Activated CD8-positive, alpha-beta T cell treated with anti-CD3 and anti-CD28 coated beads for 36 hours (primary cell): ENCODE data around the gene KCP. TPM values are rescaled to one million over a fixed set of nuclear protein-coding genes. Genes with fewer than 3 reads are reported as not detected.

Experiments used
- ATAC-seq: fragments of 200-7000 bp; cut with Tn5 transposase; one replicate; pipeline ENCODE4 v1.10.0; 2021; ENCODE audit warnings: mild to moderate bottlenecking, moderate library complexity
- CTCF ChIA-PET: fragments of 350-600 bp; sonication (Branson Sonifier 250); formaldehyde crosslinking; loops from one replicate; lab custom pipeline; 2021; ENCODE audit warnings: antibody characterized with exemption; lab: Charles Lee
- POLR2A ChIA-PET: fragments of 350-600 bp; sonication (Branson Sonifier 250); formaldehyde crosslinking; loops from one replicate; lab custom pipeline; 2021; ENCODE audit warnings: antibody characterized with exemption; lab: Charles Lee
- DNase-seq: peaks from one replicate; pipeline ENCODE4 v3.0.0-alpha.2; 2020
- H3K27ac Mint-ChIP-seq: one replicate; pipeline ENCODE4 v1.8.0; 2021; ENCODE audit warnings: mild to moderate bottlenecking, mixed read lengths
- H3K27me3 Mint-ChIP-seq: one replicate; pipeline ENCODE4 v1.8.0; 2021; ENCODE audit warnings: mixed read lengths
- H3K36me3 Mint-ChIP-seq: one replicate; pipeline ENCODE4 v1.8.0; 2021; ENCODE audit warnings: low read depth, mixed read lengths
- H3K4me1 Mint-ChIP-seq: one replicate; pipeline ENCODE4 v1.8.0; 2021; ENCODE audit warnings: low read depth, mixed read lengths
- H3K4me3 Mint-ChIP-seq: one replicate; pipeline ENCODE4 v1.8.0; 2021; ENCODE audit warnings: mild to moderate bottlenecking, moderate library complexity, mixed read lengths
- H3K9me3 Mint-ChIP-seq: one replicate; pipeline ENCODE4 v1.8.0; 2021; ENCODE audit warnings: mixed read lengths
- CTCF ChIP-seq: fragments of 200-600 bp; IDR thresholded peaks from one replicate; pipeline ENCODE4 v1.8.0; 2022; ENCODE audit warnings: antibody characterized with exemption, mild to moderate bottlenecking
- intact Hi-C: fragments of 100-400 bp; cut with micrococcal nuclease; formaldehyde crosslinking; loops from one replicate; pipeline ENCODE4 v1.10.0; 2022
- total RNA-seq, 2 experiments: library from RNA; stranded (reverse); gene quantifications; one replicate each; pipeline ENCODE4 v1.2.3, GENCODE V29; 2021

Gene KCP
- total RNA-seq, 2 experiments from 2014 or later = not detected

GRCh38 chr7:128904381-128905197, 5.9 kb downstream of the KCP start:
- no peaks in the 10 kb centered on the region for H3K36me3 Mint-ChIP-seq
- CTCF ChIA-PET = interaction anchor here (1.3 to 2.9 kb wide), 4 partner anchors 21 to 187 kb away, joined by 3 to 25 read pairs (median 6); no protein-coding TSS in a partner anchor
- no peak overlapping the region for H3K27ac Mint-ChIP-seq
- H3K4me1 Mint-ChIP-seq = no peaks in the 10 kb centered on the region
- TF ChIP-seq CTCF = peak; percentile 71
- peaks cover 24% of the 10 kb centered on the region for H3K27me3 Mint-ChIP-seq
- peak; percentile 91 for ATAC-seq
- H3K4me3 Mint-ChIP-seq = no peak overlapping the region
- peak; percentile 25 for DNase-seq
- POLR2A ChIA-PET = no interaction called here
- H3K9me3 Mint-ChIP-seq = no peaks in the 10 kb centered on the region
- intact Hi-C loops = loop anchor here (5.0 kb wide), 1 partner anchor 188 kb away; no protein-coding TSS in a partner anchor

- ChIA-PET CTCF (interaction anchor here (0.7 to 2.9 kb wide), 5 partner anchors 8 to 230 kb away, joined by 3 to 25 read pairs (median 4); no protein-coding TSS in a partner anchor), POLR2A (no interaction called here)
- peaks cover 18% of the 10 kb centered on the region for H3K27me3 Mint-ChIP-seq
- ATAC-seq (no peak), DNase-seq (no peak)
- no peak overlapping the region for H3K4me3 Mint-ChIP-seq
- no peak overlapping the region for H3K27ac Mint-ChIP-seq
- no peaks in the 10 kb centered on the region for H3K4me1 Mint-ChIP-seq
- intact Hi-C loops = loop anchor here (5.0 kb wide), 1 partner anchor 189 kb away; no protein-coding TSS in a partner anchor
- H3K36me3 Mint-ChIP-seq = no peaks in the 10 kb centered on the region
- H3K9me3 Mint-ChIP-seq = no peaks in the 10 kb centered on the region
- no peak for TF ChIP-seq CTCF
Observed at GRCh38 chr7:128903621-128904361, 6.7 kb downstream of the KCP start.

- POLR2A ChIA-PET = no interaction called here
- no peak for ATAC-seq
- TF ChIP-seq CTCF = no peak
- no peak for DNase-seq
- Mint-ChIP-seq H3K4me1 (no peaks in the 10 kb centered on the region), H3K27me3 (peaks cover 14% of the 10 kb centered on the region), H3K4me3 (no peak overlapping the region), H3K27ac (no peak overlapping the region), H3K9me3 (peaks cover 4% of the 10 kb centered on the region), H3K36me3 (no peaks in the 10 kb centered on the region)
- CTCF ChIA-PET = interaction anchor here (0.7 to 2.9 kb wide), 5 partner anchors 9 to 229 kb away, joined by 3 to 25 read pairs (median 4); no protein-coding TSS in a partner anchor
- intact Hi-C loops = loop anchor here (5.0 kb wide), 1 partner anchor 189 kb away; no protein-coding TSS in a partner anchor
Observed at GRCh38 chr7:128902761-128903585, 7.5 kb downstream of the KCP start.

GRCh38 chr7:128900237-128900636, 10.3 kb downstream of the KCP start:
- no peaks in the 10 kb centered on the region for H3K36me3 Mint-ChIP-seq
- ATAC-seq (no peak), DNase-seq (no peak)
- H3K27me3 Mint-ChIP-seq = peaks cover 2% of the 10 kb centered on the region
- intact Hi-C loops = loop anchor here (5.0 kb wide), 1 partner anchor 192 kb away; no protein-coding TSS in a partner anchor
- H3K9me3 Mint-ChIP-seq = peaks cover 4% of the 10 kb centered on the region
- TF ChIP-seq CTCF = no peak
- H3K4me3 Mint-ChIP-seq = no peak overlapping the region
- H3K27ac Mint-ChIP-seq = no peak overlapping the region
- CTCF ChIA-PET = interaction anchor here (2.3 to 3.0 kb wide), 2 partner anchors 17 to 191 kb away, joined by 9 to 16 read pairs; no protein-coding TSS in a partner anchor
- no peaks in the 10 kb centered on the region for H3K4me1 Mint-ChIP-seq
- POLR2A ChIA-PET = no interaction called here
